ENCODE results near the gene TRPM3. TPM values are rescaled to one million over a fixed set of nuclear protein-coding genes. Genes with fewer than 3 reads are reported as not detected.

The TRPM3 gene
- total and polyA plus RNA-seq, 2 of the 8 experiments (the other 6 are each of a cell fraction or from before 2014, with no cell fraction given): 2.4 to 10.9 TPM

- no peak for DNase-seq (ENCODE audit: low read depth in 1 of 2, low spot score in 2 of 2)
- Histone ChIP-seq H3K56ac (replicated peaks; ENCODE audit: insufficient read length, low read depth, low read length) (no peak overlapping the region), H3K23ac (ENCODE audit: insufficient read length) (no peak overlapping the region), H3K18ac (ENCODE audit: extremely low read depth, low read length) (no peak overlapping the region), H2AK5ac (ENCODE audit: low read depth, low read length) (no peak overlapping the region), H3K9me3 (ENCODE audit: insufficient read depth in 2 of 2, low read depth in 1 of 2, low read length in 1 of 2) (no peaks in the 10 kb centered on the region), H4K8ac (ENCODE audit: extremely low read depth, insufficient read depth, low read length) (no peak overlapping the region), H2AFZ (ENCODE audit: low read length) (no peak overlapping the region), H4K5ac (ENCODE audit: insufficient read length, low read depth, low read length) (no peak overlapping the region), H3K4me1 (replicated peaks in 1 of 4; ENCODE audit: control insufficient read depth in 3 of 4, insufficient read depth in 4 of 4, low read length in 3 of 4) (peaks cover 0 to 4% (median 0%) of the 10 kb centered on the region in 4 experiments; a peak in 1 of 7 replicates), H2BK12ac (ENCODE audit: low read depth, low read length) (no peak overlapping the region), H3K27me3 (replicated peaks in 1 of 4; ENCODE audit: control insufficient read depth in 3 of 4, extremely low read depth in 1 of 4, insufficient read depth in 3 of 4, low read length in 3 of 4) (no peaks in the 10 kb centered on the region), H2BK20ac (ENCODE audit: low read length) (no peak overlapping the region), H3K23me2 (ENCODE audit: low read depth, low read length) (no peaks in the 10 kb centered on the region), H3K9ac (replicated peaks in 1 of 4; ENCODE audit: extremely low read depth in 1 of 4, low read depth in 3 of 4, low read length in 3 of 4) (no peak overlapping the region), H4K91ac (replicated peaks; ENCODE audit: insufficient read length, low read length) (no peak overlapping the region), H2BK5ac (ENCODE audit: low read depth, low read length) (no peak overlapping the region), H3K36me3 (ENCODE audit: control insufficient read depth in 2 of 4, insufficient read depth in 4 of 4, low read length in 3 of 4) (no peaks in the 10 kb centered on the region), H3K27ac (ENCODE audit: low read depth, low read length) (no peak overlapping the region), H3K4ac (replicated peaks; ENCODE audit: insufficient read length, low read depth, low read length) (no peak overlapping the region), H3K79me1 (ENCODE audit: low read depth, low read length) (no peaks in the 10 kb centered on the region), H4K20me1 (replicated peaks in 1 of 2; ENCODE audit: control insufficient read depth in 1 of 2, insufficient read depth in 2 of 2, low read length in 2 of 2) (no peaks in the 10 kb centered on the region), H2BK15ac (ENCODE audit: low read length) (no peak overlapping the region), H3K14ac (ENCODE audit: insufficient read length) (no peak overlapping the region), H3K79me2 (ENCODE audit: control insufficient read depth in 1 of 2, insufficient read depth in 2 of 2, low read length in 2 of 2) (no peaks in the 10 kb centered on the region), H3K4me3 (ENCODE audit: extremely low read depth in 1 of 4, insufficient read depth in 2 of 4, low read depth in 3 of 4, low read length in 4 of 4) (peak overlapping the region in 1 of 4 experiments; percentile 2; a peak in 1 of 8 replicates), H3K4me2 (ENCODE audit: insufficient read depth in 1 of 2, low read depth in 2 of 2, low read length in 2 of 2) (no peak overlapping the region), H2BK120ac (replicated peaks; ENCODE audit: low read depth, low read length) (no peak overlapping the region)
- ChIA-PET CTCF (ENCODE audit: partially characterized antibody) (no interaction called here), POLR2A (ENCODE audit: partially characterized antibody) (no interaction called here)
- FAIRE-seq: no peak
- TF ChIP-seq RXRA (IDR thresholded peaks at IDR 0.05; ENCODE audit: insufficient read depth, low read depth, low read length): no peak
- TF ChIP-seq HDAC2 (IDR thresholded peaks at IDR 0.05; ENCODE audit: borderline replicate concordance in 1 of 2, low read depth in 2 of 2, low read length in 2 of 2): no peak
- no peak for TF ChIP-seq SRF (IDR thresholded peaks at IDR 0.05; ENCODE audit: low read depth, low read length)
- no peak for TF ChIP-seq RFX5 (IDR thresholded peaks at IDR 0.05; ENCODE audit: borderline replicate concordance, low read depth, low read length)
- no peak for TF ChIP-seq SP1 (IDR thresholded peaks at IDR 0.05; ENCODE audit: low read depth, low read length)
- TF ChIP-seq NANOG (IDR thresholded peaks at IDR 0.05; ENCODE audit: insufficient read depth, low read depth, low read length, poor library complexity, severe bottlenecking): no peak
- TF ChIP-seq TCF12 (IDR thresholded peaks at IDR 0.05; ENCODE audit: low read depth, low read length): no peak
- no peak for TF ChIP-seq POLR2A (IDR thresholded peaks at IDR 0.05; ENCODE audit: control extremely low read depth in 1 of 2, low read depth in 2 of 2, low read length in 2 of 2)
- TF ChIP-seq TEAD4 (IDR thresholded peaks at IDR 0.05; ENCODE audit: low read depth, low read length): no peak
- TF ChIP-seq RBBP5 (IDR thresholded peaks at IDR 0.05; ENCODE audit: borderline replicate concordance, low read depth, low read length): no peak
- no peak for TF ChIP-seq KDM4A (IDR thresholded peaks at IDR 0.05; ENCODE audit: low read depth, low read length, severe bottlenecking)
- no peak for TF ChIP-seq MAX (IDR thresholded peaks at IDR 0.05)
- TF ChIP-seq MAFK (IDR thresholded peaks at IDR 0.05; ENCODE audit: low read depth, low read length): no peak
- WGBS, 2 experiments (ENCODE audit: extremely low coverage in 1 of 2, insufficient coverage in 1 of 2, insufficient read length in 1 of 2, insufficient replicate concordance in 2 of 2, low coverage in 1 of 2, low lambda C conversion rate in 2 of 2, missing lambda C conversion rate in 1 of 2): 47% methylated on average over 6 of the region's 6 CpGs; no CpG with 5 or more reads in 1 of the 2 experiments
Measured at GRCh38 chr9:70696694-70697335, 424.6 kb downstream of the TRPM3 start.

All from H1 (cell line).